Astrocyte of the cerebellum (primary cell): ENCODE results near the gene SDSL.

ENCODE experiments used
- DNase-seq: peaks from one replicate; pipeline ENCODE4 v3.0.0-alpha.2; 2011; ENCODE audit warnings: low read depth
- H3K4me3 ChIP-seq: 2 replicates; pipeline ENCODE4 v1.5.1; 2011; ENCODE audit warnings: mild to moderate bottlenecking, low read depth, low read length, moderate library complexity
- in situ Hi-C: cut with HindIII; loops from 2 replicates; pipeline ENCODE4 v1.10.0; 2017; ENCODE audit warnings: low sequenced_read_pairs
- TF ChIP-seq, protein P1 (sequence below): IDR thresholded peaks from 2 replicates; pipeline ENCODE4 v1.5.1; 2012; ENCODE audit warnings: low read length, low read depth, moderate library complexity, mild to moderate bottlenecking; ENCODE audit errors: missing control alignments

Gene SDSL, protein sequence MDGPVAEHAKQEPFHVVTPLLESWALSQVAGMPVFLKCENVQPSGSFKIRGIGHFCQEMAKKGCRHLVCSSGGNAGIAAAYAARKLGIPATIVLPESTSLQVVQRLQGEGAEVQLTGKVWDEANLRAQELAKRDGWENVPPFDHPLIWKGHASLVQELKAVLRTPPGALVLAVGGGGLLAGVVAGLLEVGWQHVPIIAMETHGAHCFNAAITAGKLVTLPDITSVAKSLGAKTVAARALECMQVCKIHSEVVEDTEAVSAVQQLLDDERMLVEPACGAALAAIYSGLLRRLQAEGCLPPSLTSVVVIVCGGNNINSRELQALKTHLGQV

DNA sequence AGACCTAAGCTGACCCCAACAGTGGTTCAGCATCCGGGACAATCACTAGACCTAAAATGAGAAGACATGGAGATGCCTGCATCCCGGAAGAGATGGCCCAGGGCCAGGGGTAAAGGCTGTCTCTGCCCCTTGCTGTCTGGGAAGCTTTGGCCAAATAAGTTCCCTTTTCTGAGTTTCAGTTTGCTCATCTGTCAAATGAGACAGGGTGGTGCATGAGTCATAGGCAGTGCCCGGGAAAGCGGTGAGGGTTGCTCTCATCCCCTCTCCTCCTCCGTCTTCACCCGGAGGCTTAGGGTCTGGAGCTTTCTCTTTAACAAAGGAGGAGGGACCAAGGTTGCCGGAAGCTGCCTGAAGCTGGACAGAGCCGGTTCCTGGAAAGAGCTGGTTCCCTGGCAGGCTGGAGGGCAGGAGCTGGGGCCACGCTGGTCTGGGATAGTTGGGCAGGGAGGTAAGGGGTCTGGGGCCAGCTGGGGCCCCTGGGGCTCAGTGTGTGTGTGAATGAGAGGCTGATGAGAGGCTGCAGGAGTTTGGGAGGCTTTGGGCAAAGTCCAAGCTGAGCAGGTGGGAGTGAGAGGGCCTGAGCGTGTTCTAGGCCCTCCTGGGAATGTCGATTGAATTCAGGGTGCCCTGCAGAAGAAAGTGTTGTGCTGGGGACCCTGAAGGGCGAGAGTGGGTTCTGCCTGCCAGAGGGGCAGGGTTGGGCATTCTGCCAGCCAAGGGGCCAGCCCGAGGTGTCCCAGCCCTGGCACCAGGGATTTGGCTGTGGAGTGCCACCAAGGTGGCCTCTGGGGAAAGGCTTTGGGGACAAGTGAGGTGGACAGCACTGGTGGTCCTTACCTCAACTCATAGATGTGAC lies at the start of gene SDSL:
TSS of gene SDSL (plus strand) at position 351 of the 856 bp plus-strand sequence. CDS start 5,603 bp downstream, outside the sequence.
- TF ChIP-seq, protein P1, sequence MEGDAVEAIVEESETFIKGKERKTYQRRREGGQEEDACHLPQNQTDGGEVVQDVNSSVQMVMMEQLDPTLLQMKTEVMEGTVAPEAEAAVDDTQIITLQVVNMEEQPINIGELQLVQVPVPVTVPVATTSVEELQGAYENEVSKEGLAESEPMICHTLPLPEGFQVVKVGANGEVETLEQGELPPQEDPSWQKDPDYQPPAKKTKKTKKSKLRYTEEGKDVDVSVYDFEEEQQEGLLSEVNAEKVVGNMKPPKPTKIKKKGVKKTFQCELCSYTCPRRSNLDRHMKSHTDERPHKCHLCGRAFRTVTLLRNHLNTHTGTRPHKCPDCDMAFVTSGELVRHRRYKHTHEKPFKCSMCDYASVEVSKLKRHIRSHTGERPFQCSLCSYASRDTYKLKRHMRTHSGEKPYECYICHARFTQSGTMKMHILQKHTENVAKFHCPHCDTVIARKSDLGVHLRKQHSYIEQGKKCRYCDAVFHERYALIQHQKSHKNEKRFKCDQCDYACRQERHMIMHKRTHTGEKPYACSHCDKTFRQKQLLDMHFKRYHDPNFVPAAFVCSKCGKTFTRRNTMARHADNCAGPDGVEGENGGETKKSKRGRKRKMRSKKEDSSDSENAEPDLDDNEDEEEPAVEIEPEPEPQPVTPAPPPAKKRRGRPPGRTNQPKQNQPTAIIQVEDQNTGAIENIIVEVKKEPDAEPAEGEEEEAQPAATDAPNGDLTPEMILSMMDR, result no peak
- in situ Hi-C loops, result no loop called here
- DNase-seq, result no peak

DNA sequence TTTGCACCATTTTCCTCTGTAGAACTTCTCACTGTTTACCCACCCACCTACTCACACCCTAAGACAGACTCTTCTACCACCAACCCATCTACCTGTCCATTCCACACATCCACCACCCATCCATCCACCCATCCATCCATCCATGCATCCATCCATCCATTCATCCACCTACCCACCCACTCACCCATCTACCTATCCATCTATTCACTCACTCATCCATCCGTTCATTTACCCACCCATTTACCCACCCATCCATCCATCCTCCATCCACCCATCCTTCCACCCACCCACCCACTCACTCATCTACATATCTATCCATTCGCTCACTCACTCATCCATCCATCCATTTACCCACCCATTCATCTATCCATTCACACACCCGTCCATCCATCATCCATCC lies 48.7 kb upstream of the SDSL start:
- in situ Hi-C loops, result no loop called here
- DNase-seq, result no peak
- TF ChIP-seq, protein P1, result no peak
- H3K4me3 ChIP-seq, result no peak overlapping the region

More for the DNA sequence above, at the start of gene SDSL:
- peak within 1 kb of the TSS; percentile 51 for H3K4me3 ChIP-seq

DNA sequence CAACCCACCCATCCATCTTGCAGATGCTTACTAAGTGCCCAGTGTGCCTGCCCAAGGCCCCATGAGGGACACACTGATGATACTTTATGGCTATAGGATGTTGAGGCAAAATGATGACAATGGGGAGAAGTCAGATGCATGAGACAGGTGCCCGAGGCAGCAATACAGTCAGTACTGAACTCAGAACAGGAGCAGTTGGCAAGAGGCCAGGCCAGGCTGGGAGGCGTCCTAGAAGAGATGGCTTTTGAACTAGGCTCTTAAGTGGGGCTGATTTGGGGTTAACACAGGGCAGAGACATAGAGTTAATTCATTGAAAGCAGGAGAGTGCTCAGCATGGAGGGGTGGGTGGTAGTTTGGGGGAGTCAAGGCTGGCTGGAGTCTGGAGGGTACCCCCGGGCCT lies 48.2 kb upstream of the SDSL start:
- TF ChIP-seq, protein P1, result no peak
- no peak for DNase-seq
- H3K4me3 ChIP-seq, result no peak overlapping the region
- in situ Hi-C loops, result no loop called here

DNA sequence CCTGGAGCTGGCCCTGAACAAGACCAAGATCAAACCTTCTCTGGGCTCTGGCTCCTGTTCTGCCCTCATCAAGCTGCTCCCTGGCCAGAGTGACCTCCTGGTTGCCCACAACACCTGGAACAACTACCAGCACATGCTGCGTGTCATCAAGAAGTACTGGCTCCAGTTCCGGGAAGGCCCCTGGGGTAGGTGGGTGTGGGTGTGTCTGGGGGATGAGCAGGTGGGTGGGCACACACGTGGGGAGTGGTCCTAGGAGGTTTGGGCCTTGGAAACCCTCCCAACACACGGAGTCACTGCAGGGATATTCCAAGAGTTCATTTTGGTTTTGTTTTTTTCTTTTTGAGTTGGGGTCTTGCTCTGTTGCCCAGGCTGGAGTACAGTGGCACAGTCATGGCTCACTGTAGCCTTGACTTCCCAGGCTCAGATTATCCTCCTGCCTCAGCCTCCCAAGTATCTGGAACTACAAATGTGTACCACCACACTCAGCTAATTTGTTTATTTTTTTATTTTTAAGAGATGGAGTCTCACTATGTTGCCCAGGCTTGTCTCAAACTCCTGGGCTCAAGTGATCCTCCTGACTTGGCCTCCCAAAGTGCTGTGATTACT lies 47.3 kb upstream of the SDSL start:
- in situ Hi-C loops, result no loop called here
- TF ChIP-seq, protein P1, result no peak
- H3K4me3 ChIP-seq, result no peak overlapping the region
- no peak for DNase-seq

DNA sequence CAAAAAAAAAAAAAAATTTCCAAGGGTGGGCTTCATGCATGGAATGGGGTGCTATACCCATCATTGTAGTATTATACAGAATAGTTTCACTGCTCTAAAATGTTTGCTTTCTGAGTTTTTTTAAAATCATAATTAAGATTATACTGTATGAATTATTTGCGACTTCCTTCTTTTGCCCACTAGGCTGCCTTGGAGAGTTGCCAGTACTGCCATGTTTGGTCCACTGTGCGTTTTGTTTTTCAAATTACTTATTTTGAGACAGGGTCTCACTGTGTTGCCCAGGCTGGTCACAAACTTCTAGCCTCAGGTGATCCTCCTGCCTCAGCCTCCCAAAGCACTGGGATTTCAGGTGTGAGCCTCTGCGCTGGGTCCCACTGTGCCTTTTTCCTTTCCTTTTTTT lies 43.9 kb upstream of the SDSL start:
- TF ChIP-seq, protein P1, result no peak
- in situ Hi-C loops, result no loop called here
- no peak for DNase-seq
- H3K4me3 ChIP-seq, result no peak overlapping the region

DNA sequence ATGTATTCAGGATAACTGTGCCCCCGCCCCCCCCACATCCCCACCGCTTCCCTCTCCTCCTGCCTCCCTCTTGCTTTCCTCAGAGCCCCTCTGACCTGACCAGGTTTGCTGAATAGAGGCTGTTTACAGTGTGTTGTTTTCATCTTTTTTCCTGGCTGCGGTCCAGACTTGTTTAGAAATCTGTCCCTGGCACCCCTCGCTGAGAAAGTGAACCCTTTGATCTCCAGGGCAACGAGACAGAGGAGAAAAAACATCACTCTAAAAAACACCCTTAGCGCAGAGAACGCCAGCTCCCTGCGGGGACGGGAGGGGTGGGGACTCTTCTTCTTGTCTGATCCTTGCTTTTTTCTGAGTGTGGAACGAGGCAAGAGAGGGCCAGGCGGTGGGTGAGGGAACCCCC lies 41.0 kb upstream of the SDSL start:
- no peak overlapping the region for H3K4me3 ChIP-seq
- in situ Hi-C loops, result no loop called here

More for the DNA sequence above, 41.0 kb upstream of the SDSL start:
- TF ChIP-seq, protein P1, result no peak
- no peak for DNase-seq
